SU-DHL-6 (cell line): ENCODE data around the gene KAZALD1.

Experiments
- CTCF ChIP-seq: fragments of 200-600 bp; sonication (generic); IDR thresholded peaks from one replicate; pipeline ENCODE4 v1.5.1; 2017; ENCODE audit warnings: antibody characterized with exemption, mild to moderate bottlenecking, low read length, moderate library complexity; ENCODE audit not compliant: insufficient read depth, poor library complexity, severe bottlenecking
- EZH2phosphoT487 ChIP-seq: fragments of 200-600 bp; sonication (generic), shearing (Covaris generic); conservative IDR thresholded peaks from 2 replicates; pipeline ENCODE4 v1.6.1; 2018; ENCODE audit warnings: mild to moderate bottlenecking, antibody characterized with exemption, low read length, moderate library complexity, mixed read lengths

- TF ChIP-seq CTCF (no peak), EZH2phosphoT487 (no peak)
These were observed 27.9 kb downstream of the KAZALD1 start for GRCh38 chr10:101089520-101090299.
